BJ (cell line): ENCODE data around the gene VTI1A. TPM values are rescaled to one million over a fixed set of nuclear protein-coding genes. Genes with fewer than 3 reads are reported as not detected.

ENCODE experiments used
- CTCF ChIA-PET: fragments of 350-600 bp; formaldehyde crosslinking; extraction: SDS; loops from one replicate; lab custom pipeline; 2021; ENCODE audit warnings: antibody characterized with exemption, inconsistent platforms; lab: Yijun Ruan, JAX
- POLR2A ChIA-PET: fragments of 300-600 bp; sonication (Branson Sonifier 250); formaldehyde crosslinking; extraction: SDS; loops from one replicate; lab custom pipeline; 2021; ENCODE audit warnings: antibody characterized with exemption; lab: Charles Lee
- DNase-seq: peaks from one replicate; pipeline ENCODE4 v3.0.0-alpha.2; 2011; ENCODE audit warnings: low read depth
- H3K27me3 ChIP-seq: 2 replicates; pipeline ENCODE4 v1.6.0; 2011; ENCODE audit warnings: low read length; ENCODE audit not compliant: control insufficient read depth, insufficient read depth
- H3K36me3 ChIP-seq: 2 replicates; pipeline ENCODE4 v1.5.1; 2011; ENCODE audit warnings: low read length; ENCODE audit not compliant: control insufficient read depth, insufficient read depth
- H3K4me3 ChIP-seq: 2 replicates; pipeline ENCODE4 v1.5.1; 2011; ENCODE audit warnings: low read depth, mild to moderate bottlenecking, control low read depth, low read length
- polyA plus RNA-seq: library from polyadenylated mRNA; depleted of rRNA; stranded (reverse); fragments of >200 nt; gene quantifications from 2 replicates; pipeline ENCODE4 v1.2.3, GENCODE V29; 2011
- TF ChIP-seq, protein P1 (sequence below): IDR thresholded peaks from 2 replicates; pipeline ENCODE4 v1.5.1; 2011; ENCODE audit warnings: low read depth, mild to moderate bottlenecking, control low read depth, inconsistent platforms, low read length, moderate library complexity; ENCODE audit not compliant: insufficient read depth

Gene VTI1A
- polyA plus RNA-seq, 1 experiment = 13.4 TPM

DNA sequence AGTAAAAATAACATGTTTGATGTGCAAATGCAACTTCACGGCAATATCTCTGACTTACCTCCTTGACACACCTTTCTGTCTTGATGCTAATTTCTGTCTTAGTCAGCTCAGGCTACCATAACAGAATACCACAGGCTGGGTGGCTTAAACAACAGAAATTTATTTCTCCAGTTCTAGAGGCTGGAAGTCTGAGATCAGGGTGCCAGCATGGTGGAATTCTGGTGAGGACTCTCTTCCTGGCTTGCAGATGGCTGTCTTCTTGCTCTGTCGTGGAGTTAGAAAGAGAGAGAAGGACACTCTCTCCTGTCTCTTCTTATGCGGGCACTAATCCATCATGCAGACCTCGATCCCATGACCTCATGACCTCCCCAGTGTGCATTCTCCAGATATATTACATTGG, 134.9 kb downstream of the VTI1A start:
- ChIA-PET POLR2A (no interaction called here), CTCF (no interaction called here)
- no peak overlapping the region for H3K4me3 ChIP-seq
- no peaks in the 10 kb centered on the region for H3K27me3 ChIP-seq
- TF ChIP-seq, protein P1, sequence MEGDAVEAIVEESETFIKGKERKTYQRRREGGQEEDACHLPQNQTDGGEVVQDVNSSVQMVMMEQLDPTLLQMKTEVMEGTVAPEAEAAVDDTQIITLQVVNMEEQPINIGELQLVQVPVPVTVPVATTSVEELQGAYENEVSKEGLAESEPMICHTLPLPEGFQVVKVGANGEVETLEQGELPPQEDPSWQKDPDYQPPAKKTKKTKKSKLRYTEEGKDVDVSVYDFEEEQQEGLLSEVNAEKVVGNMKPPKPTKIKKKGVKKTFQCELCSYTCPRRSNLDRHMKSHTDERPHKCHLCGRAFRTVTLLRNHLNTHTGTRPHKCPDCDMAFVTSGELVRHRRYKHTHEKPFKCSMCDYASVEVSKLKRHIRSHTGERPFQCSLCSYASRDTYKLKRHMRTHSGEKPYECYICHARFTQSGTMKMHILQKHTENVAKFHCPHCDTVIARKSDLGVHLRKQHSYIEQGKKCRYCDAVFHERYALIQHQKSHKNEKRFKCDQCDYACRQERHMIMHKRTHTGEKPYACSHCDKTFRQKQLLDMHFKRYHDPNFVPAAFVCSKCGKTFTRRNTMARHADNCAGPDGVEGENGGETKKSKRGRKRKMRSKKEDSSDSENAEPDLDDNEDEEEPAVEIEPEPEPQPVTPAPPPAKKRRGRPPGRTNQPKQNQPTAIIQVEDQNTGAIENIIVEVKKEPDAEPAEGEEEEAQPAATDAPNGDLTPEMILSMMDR = no peak
- H3K36me3 ChIP-seq = no peaks in the 10 kb centered on the region
- no peak for DNase-seq

DNA sequence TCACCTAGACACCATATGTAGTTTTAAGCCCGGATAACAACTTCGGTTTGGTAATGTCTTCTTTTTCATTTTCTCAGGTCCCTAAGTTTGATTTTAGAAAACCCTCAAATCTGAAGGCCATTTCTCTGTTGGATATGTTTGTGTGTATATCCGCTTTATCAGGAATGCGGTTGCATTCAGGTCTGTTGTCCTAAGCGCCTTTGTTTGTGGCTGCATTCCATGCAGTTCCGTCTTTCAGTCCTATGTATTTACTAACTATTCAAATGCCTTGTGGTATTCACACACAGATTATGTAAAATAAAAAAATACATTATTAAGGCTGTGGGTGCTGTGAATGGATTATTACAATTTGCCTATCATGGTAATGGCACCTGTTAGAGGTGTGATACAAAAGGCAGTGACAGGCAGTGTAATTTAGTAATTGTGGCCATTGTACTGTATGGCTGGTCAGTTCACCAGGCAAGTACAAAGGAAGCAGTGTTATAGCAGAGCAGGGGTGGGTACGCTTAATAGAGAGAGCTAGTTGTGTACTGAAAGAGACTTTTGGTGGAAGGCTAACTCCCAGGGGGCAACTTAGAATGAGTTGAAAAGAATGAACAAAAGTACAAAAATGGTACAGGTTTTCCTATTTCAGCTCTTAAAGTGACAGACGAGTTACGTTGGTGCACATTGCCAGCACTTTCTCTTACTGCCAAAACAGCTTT, 136.4 kb downstream of the VTI1A start:
- POLR2A ChIA-PET = no interaction called here
- Histone ChIP-seq H3K27me3 (no peaks in the 10 kb centered on the region), H3K4me3 (no peak overlapping the region), H3K36me3 (no peaks in the 10 kb centered on the region)
- CTCF ChIA-PET = interaction anchor here (0.7 to 1.8 kb wide), 2 partner anchors 9 to 11 kb away, joined by 3 to 5 read pairs; no protein-coding TSS in a partner anchor
- no peak for DNase-seq
- TF ChIP-seq, protein P1 = no peak

DNA sequence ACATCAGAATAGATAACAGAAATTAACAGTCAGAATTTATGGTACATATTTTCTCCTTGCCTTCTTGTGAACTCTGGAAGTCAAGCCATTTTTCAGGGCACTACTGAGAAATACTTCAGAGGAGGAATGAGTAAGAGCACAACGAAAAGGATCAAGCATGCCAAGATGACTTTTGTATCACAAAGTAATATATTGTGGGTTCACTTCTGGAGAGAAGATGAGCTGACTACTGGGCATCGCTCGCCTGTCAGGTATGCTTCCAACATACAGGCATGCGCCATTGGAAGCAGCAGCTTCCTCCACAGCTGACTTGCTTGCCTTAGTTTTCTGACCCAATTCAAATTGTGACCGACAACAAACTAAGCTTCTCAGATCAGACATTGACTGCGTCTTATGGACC, 137.3 kb downstream of the VTI1A start:
- ChIA-PET POLR2A (no interaction called here), CTCF (interaction anchor here (1.8 kb wide), 1 partner anchor 10 kb away, joined by 5 read pairs; no protein-coding TSS in a partner anchor)
- DNase-seq = no peak
- no peaks in the 10 kb centered on the region for H3K36me3 ChIP-seq
- no peaks in the 10 kb centered on the region for H3K27me3 ChIP-seq
- no peak overlapping the region for H3K4me3 ChIP-seq
- TF ChIP-seq, protein P1 = no peak

DNA sequence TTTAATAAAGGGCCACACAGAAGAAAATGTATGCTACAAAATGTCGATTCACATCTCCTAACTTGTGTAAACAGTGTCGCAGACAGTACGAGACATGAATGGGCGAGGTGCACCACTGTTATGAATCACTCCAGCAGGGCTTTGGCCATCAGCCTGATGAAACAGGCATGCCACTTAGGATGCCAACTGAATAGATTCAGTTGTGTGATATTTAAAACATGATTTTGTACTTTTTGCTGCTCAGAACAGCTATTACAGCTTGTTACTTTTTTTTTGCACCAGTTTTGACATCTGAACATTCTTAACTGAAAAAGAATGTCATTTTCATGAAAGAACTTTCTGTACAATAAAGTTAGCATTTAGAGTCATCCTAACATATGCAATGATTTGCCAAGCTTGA, 138.1 kb downstream of the VTI1A start:
- DNase-seq = no peak
- H3K36me3 ChIP-seq = no peaks in the 10 kb centered on the region
- TF ChIP-seq, protein P1 = no peak
- ChIA-PET CTCF (interaction anchor here (1.8 kb wide), 1 partner anchor 11 kb away, joined by 5 read pairs; no protein-coding TSS in a partner anchor), POLR2A (no interaction called here)
- no peak overlapping the region for H3K4me3 ChIP-seq
- no peaks in the 10 kb centered on the region for H3K27me3 ChIP-seq

DNA sequence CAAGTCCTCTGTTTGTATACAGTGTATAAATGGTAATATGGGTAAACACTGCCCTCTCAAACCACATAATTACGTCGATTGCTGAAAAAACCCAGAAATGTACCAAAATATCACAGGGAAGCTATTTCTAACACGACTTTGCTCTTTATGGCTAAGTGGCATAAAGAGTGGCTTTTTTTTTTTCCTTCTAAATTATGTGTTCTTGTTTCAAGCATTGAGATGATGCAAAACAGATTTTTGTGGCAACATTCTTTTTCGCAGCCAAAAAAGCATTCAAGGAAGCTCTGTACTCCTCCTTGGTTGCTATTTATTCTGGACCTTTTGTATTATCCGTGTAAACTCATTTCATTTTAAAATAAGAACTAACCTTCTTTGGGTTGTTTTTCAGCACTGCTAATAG, 138.9 kb downstream of the VTI1A start:
- CTCF ChIA-PET = no interaction called here
- TF ChIP-seq, protein P1 = no peak
- DNase-seq = no peak
- Histone ChIP-seq H3K4me3 (no peak overlapping the region), H3K36me3 (no peaks in the 10 kb centered on the region), H3K27me3 (no peaks in the 10 kb centered on the region)
- POLR2A ChIA-PET = no interaction called here
